Effector memory CD8-positive, alpha-beta T cell (primary cell): Measurements from ENCODE around the gene ZNF302.

Experiments
- ATAC-seq: fragments of 150-1000 bp; cut with Tn5 transposase; replicated peaks from 2 replicates; pipeline ENCODE4 v1.10.0; 2021; ENCODE audit warnings: mild to moderate bottlenecking, moderate library complexity
- DNase-seq, 3 experiments: peaks; one replicate each; pipeline ENCODE4 v3.0.0; 2021
- H3K27ac Mint-ChIP-seq, 2 donors: one replicate each; pipeline ENCODE4 v1.8.0; 2022; ENCODE audit warnings: mild to moderate bottlenecking in 2 of 2, mixed read lengths in 2 of 2, moderate library complexity in 2 of 2
- H3K27me3 Mint-ChIP-seq, 2 donors: one replicate each; pipeline ENCODE4 v1.8.0; 2022; ENCODE audit warnings: mixed read lengths in 2 of 2
- H3K36me3 Mint-ChIP-seq: one replicate; pipeline ENCODE4 v1.8.0; 2022; ENCODE audit warnings: mild to moderate bottlenecking, moderate library complexity, mixed read lengths; ENCODE audit not compliant: insufficient read depth
- H3K4me1 Mint-ChIP-seq, 2 donors: one replicate each; pipeline ENCODE4 v1.8.0; 2022; ENCODE audit warnings: low read depth in 2 of 2, mixed read lengths in 2 of 2
- H3K4me3 Mint-ChIP-seq, 2 donors: one replicate each; pipeline ENCODE4 v1.8.0; 2022; ENCODE audit warnings: mild to moderate bottlenecking in 2 of 2, mixed read lengths in 2 of 2, moderate library complexity in 2 of 2
- H3K9me3 Mint-ChIP-seq, 2 donors: one replicate each; pipeline ENCODE4 v1.8.0; 2022; ENCODE audit warnings: mixed read lengths in 2 of 2
- total RNA-seq, 9 experiments: gene quantifications; one replicate each; lab custom pipeline; 2026; lab: John Stamatoyannopoulos, UW

ZNF302 gene
- total RNA-seq = 19.0 to 69.2 (median 34.2) reads per million in 9 experiments

DNA sequence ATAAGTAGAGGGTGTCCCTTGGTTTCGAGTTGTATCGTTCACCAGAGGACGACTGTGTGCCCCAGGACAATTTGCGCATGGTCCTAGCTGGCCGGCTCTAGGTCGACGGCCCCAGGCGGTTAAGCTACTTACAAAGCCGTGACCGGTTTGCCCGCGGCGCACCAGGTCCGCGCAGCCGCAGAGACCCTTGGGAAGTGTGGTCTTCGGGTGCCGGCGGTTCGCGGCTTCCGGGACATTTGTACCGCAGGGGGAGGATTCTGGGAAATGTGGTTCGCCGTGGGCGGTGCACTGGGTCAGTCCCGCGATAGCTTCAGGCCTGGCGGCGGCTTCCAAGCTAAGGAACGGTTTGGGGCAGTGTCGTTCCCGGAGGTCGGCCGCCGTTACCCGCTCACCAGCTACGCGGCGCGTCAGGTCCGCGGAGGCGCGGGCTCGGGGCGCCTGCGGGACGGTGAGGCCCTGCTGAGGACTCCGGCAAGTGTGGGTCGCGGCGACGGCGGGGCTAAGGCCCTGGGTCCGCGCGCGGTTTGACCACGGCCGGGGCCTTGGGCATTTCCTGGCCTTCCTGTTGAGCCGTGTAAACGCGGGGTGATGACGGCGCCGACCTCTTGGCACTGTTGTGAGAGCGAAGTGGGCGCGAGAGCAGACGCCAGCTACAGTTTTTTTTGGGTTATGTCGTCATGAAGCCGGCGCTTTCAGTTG, at the start of gene ZNF302:
Gene ZNF302, plus strand, starts transcription at position 293 of the 699 bp plus-strand sequence. CDS start 1,127 bp downstream, outside the sequence.
- Mint-ChIP-seq H3K27me3 (peaks cover 8 to 21% of the 10 kb centered on the region in 2 donors), H3K4me1 (peaks cover 14 to 28% of the 10 kb centered on the region in 2 donors), H3K27ac (peak within 1 kb of the TSS; percentile 99), H3K4me3 (peak within 1 kb of the TSS; percentile 94 to 95), H3K9me3 (peaks cover 5 to 11% of the 10 kb centered on the region in 2 donors), H3K36me3 (peaks cover 41% of the 10 kb centered on the region)
- DNase-seq (peak; percentile 90 to 91 (median 90)), ATAC-seq (peak; percentile 91)

GRCh38 chr19:34633802-34634201, 43.7 kb upstream of the ZNF302 start:
- Mint-ChIP-seq H3K9me3 (peaks cover 8 to 10% of the 10 kb centered on the region in 2 donors), H3K27me3 (no peaks in the 10 kb centered on the region), H3K36me3 (no peaks in the 10 kb centered on the region), H3K4me3 (no peak overlapping the region), H3K4me1 (no peaks in the 10 kb centered on the region), H3K27ac (no peak overlapping the region)
- ATAC-seq (no peak), DNase-seq (no peak)

DNA sequence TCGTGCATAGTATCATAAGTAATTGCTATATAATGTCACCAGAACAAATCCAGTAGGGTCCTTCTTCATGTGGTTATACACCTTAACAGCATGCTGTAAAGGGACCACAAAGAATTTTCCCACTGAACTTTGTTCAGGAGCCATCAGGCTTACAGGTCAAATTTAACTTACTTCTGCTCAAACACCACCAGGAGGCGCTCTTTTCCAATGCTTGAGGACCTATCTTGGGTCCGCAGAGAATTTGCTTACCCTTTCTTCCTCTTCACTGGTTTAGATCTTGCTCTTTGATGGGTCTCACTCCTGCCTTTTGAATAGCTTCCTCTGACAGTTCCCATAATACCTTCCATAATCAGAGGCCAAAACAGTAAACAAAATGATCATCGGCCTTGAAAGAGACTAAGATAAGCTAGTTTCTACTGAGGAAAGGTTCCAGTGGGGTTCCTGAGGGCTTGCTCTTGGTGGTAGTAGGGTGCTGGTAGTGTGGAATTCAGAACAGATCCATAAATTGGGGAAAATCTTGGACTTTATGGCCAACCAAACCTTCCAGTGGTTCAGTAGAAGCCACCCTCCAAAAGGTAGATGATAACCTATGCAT, 37.9 kb upstream of the ZNF302 start:
- Mint-ChIP-seq H3K9me3 (peaks cover 5 to 8% of the 10 kb centered on the region in 2 donors), H3K27me3 (no peaks in the 10 kb centered on the region), H3K36me3 (no peaks in the 10 kb centered on the region), H3K4me1 (no peaks in the 10 kb centered on the region), H3K27ac (no peak overlapping the region), H3K4me3 (no peak overlapping the region)
- peak; percentile 54 to 65 (median 60) for DNase-seq
- peak; percentile 47 for ATAC-seq

- H3K9me3 Mint-ChIP-seq = no peaks in the 10 kb centered on the region
- DNase-seq = no peak
- H3K4me3 Mint-ChIP-seq = no peak overlapping the region
- H3K27me3 Mint-ChIP-seq = peaks cover 0 to 16% of the 10 kb centered on the region in 2 donors
- H3K27ac Mint-ChIP-seq = no peak overlapping the region
- no peak for ATAC-seq
- H3K4me1 Mint-ChIP-seq = no peaks in the 10 kb centered on the region
- no peaks in the 10 kb centered on the region for H3K36me3 Mint-ChIP-seq
Measured at GRCh38 chr19:34642241-34642640, 35.2 kb upstream of the ZNF302 start.

GRCh38 chr19:34644991-34645461, 32.5 kb upstream of the ZNF302 start:
- H3K4me3 Mint-ChIP-seq = no peak overlapping the region

GRCh38 chr19:34645551-34645950, 31.9 kb upstream of the ZNF302 start:
- no peaks in the 10 kb centered on the region for H3K9me3 Mint-ChIP-seq
- no peak overlapping the region for H3K27ac Mint-ChIP-seq
- no peak overlapping the region for H3K4me3 Mint-ChIP-seq
- H3K27me3 Mint-ChIP-seq = peaks cover under 1 to 35% of the 10 kb centered on the region in 2 donors
- no peak for DNase-seq
- no peak for ATAC-seq
- no peaks in the 10 kb centered on the region for H3K4me1 Mint-ChIP-seq
- no peaks in the 10 kb centered on the region for H3K36me3 Mint-ChIP-seq

More at GRCh38 chr19:34644991-34645461, 32.5 kb upstream of the ZNF302 start:
- peaks cover 0 to 30% of the 10 kb centered on the region in 2 donors for H3K27me3 Mint-ChIP-seq
- no peaks in the 10 kb centered on the region for H3K9me3 Mint-ChIP-seq
- no peak overlapping the region for H3K27ac Mint-ChIP-seq
- H3K36me3 Mint-ChIP-seq = no peaks in the 10 kb centered on the region
- ATAC-seq (no peak), DNase-seq (no peak)
- no peaks in the 10 kb centered on the region for H3K4me1 Mint-ChIP-seq

DNA sequence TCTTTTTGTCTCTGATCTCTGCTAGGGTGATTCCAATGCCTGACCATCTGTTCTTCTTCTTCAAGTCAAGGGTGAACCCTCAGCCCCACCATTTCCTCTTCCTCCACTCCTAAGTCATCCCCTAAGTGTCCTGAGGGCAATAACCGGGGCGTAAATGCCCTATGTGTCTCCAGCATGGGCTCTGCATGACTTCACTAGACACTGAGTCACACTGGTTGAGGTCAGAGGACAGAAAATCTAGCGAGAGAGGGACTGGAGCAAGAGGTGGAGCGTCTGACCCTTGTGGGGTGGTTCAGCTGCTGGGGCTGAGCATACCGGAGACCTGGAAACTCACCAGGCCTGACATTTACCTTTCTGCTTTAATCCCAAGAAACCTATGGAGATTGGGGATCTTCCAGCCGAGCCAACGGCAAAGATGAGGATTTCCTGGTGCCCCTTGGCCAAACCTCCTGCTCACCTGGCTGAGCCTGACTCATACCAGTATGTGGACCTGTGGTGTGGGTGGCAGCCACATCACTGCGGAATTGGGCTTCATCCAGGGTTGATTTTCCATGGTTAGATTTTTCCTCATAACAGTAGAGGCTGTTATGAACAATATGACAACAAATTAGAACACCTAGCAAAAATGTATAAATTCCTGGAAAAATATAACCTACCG, 27.5 kb upstream of the ZNF302 start:
- no peaks in the 10 kb centered on the region for H3K36me3 Mint-ChIP-seq
- ATAC-seq (no peak), DNase-seq (no peak)
- H3K27ac Mint-ChIP-seq = no peak overlapping the region
- no peaks in the 10 kb centered on the region for H3K4me1 Mint-ChIP-seq
- peaks cover 23 to 60% of the 10 kb centered on the region in 2 donors for H3K27me3 Mint-ChIP-seq
- no peak overlapping the region for H3K4me3 Mint-ChIP-seq
- peaks cover 0 to 7% of the 10 kb centered on the region in 2 donors for H3K9me3 Mint-ChIP-seq

- Mint-ChIP-seq H3K4me3 (no peak overlapping the region), H3K9me3 (peaks cover 0 to 7% of the 10 kb centered on the region in 2 donors), H3K27me3 (peaks cover 23 to 59% of the 10 kb centered on the region in 2 donors), H3K4me1 (no peaks in the 10 kb centered on the region), H3K27ac (no peak overlapping the region), H3K36me3 (no peaks in the 10 kb centered on the region)
- DNase-seq = no peak
- no peak for ATAC-seq
Measured at GRCh38 chr19:34651747-34652146, 25.7 kb upstream of the ZNF302 start.

DNA sequence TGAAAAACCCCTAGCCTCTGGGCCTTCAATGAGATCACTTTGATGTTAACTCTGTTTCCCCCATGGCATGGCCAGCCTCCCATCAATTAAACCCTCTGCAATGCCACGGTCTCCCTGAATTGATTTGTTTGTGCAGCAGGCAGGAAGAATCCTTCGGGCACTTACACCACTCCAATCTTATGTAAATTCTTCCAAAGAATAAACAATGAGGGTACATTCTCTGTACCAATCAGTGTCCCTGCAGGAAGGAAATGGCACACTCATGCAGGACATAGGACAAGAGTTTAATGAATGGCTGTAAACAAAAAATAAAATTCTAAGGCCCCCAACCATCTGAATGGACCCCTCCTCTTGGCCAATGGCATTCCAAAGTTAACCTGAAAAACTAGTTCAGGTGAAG, 22.7 kb upstream of the ZNF302 start:
- ATAC-seq (no peak), DNase-seq (no peak)
- Mint-ChIP-seq H3K4me3 (no peak overlapping the region), H3K27me3 (peaks cover 38 to 69% of the 10 kb centered on the region in 2 donors), H3K36me3 (no peaks in the 10 kb centered on the region), H3K9me3 (peaks cover 0 to 7% of the 10 kb centered on the region in 2 donors), H3K4me1 (no peaks in the 10 kb centered on the region), H3K27ac (no peak overlapping the region)

DNA sequence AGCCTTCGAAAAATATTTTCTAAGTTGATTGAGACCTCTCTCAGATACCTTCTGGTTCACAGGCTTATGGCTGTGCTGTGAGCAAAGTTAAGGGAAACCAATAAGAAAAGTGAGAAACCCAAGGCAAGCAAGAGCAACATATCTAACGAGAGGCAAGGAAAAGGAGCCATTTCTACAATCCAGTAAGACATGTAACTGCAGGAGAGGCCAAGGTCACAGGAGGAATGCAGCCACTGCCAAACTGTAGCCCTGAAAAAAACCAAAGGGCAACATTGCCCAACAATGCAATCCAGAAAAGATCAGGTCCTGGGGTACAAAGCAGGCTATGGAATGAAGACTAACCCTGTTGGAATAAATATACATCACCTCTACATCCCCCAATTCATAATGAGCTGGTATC, 21.8 kb upstream of the ZNF302 start:
- no peak overlapping the region for H3K4me3 Mint-ChIP-seq
- H3K27me3 Mint-ChIP-seq = peaks cover 37 to 61% of the 10 kb centered on the region in 2 donors
- ATAC-seq (no peak), DNase-seq (no peak)
- no peaks in the 10 kb centered on the region for H3K36me3 Mint-ChIP-seq
- H3K9me3 Mint-ChIP-seq = peaks cover 0 to 7% of the 10 kb centered on the region in 2 donors
- H3K4me1 Mint-ChIP-seq = no peaks in the 10 kb centered on the region
- no peak overlapping the region for H3K27ac Mint-ChIP-seq

- no peak overlapping the region for H3K27ac Mint-ChIP-seq
- H3K36me3 Mint-ChIP-seq = no peaks in the 10 kb centered on the region
- H3K9me3 Mint-ChIP-seq = no peaks in the 10 kb centered on the region
- no peak for DNase-seq
- H3K4me1 Mint-ChIP-seq = peaks cover 8 to 9% of the 10 kb centered on the region in 2 donors
- ATAC-seq = no peak
- H3K27me3 Mint-ChIP-seq = peaks cover 15 to 28% of the 10 kb centered on the region in 2 donors
- no peak overlapping the region for H3K4me3 Mint-ChIP-seq
Measured at GRCh38 chr19:34661357-34661756, 16.1 kb upstream of the ZNF302 start.

DNA sequence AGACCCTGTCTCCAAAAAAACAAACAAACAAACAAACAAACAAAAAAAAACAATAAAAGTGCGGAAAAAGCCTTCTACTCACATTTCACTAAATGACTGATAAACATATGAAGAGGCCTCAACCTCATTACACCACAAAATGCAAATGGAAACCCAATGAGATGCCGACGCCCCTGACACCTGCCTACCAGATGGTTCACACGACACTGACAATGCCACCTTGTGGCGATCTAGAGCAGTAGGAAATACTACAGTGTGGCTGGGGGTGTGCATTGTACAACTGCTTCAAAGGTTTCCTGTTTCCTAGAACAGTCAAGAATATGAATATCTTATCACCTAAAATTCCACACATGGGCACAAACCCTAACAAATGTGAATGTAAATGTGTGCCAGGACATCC, 14.6 kb upstream of the ZNF302 start:
- no peaks in the 10 kb centered on the region for H3K9me3 Mint-ChIP-seq
- no peak overlapping the region for H3K4me3 Mint-ChIP-seq
- DNase-seq (peak; percentile 25 to 37 (median 25)), ATAC-seq (peak; percentile 100)
- peaks cover 11 to 22% of the 10 kb centered on the region in 2 donors for H3K4me1 Mint-ChIP-seq
- peak overlapping the region in 1 of 2 donors; percentile 13 for H3K27ac Mint-ChIP-seq
- H3K27me3 Mint-ChIP-seq = peaks cover 5 to 16% of the 10 kb centered on the region in 2 donors
- no peaks in the 10 kb centered on the region for H3K36me3 Mint-ChIP-seq

- DNase-seq (no peak), ATAC-seq (no peak)
- Mint-ChIP-seq H3K4me3 (no peak overlapping the region), H3K9me3 (no peaks in the 10 kb centered on the region), H3K27me3 (peaks cover 0 to 3% of the 10 kb centered on the region in 2 donors), H3K36me3 (no peaks in the 10 kb centered on the region), H3K4me1 (peaks cover 11 to 22% of the 10 kb centered on the region in 2 donors), H3K27ac (peak overlapping the region in 1 of 2 donors; percentile 39)
Measured at GRCh38 chr19:34664168-34664567, 13.3 kb upstream of the ZNF302 start.
